ENCODE measurements around the gene SPEN.

GRCh38 chr1:15958793-15959192 is 111.3 kb downstream of the SPEN start:
- TF ChIP-seq CTCF (IDR thresholded peaks at IDR 0.05; ENCODE audit: low read length): no peak
- TF ChIP-seq EZH2 (optimal IDR thresholded peaks at IDR 0.05; ENCODE audit: low read depth, low read length): no peak
- no peak for TF ChIP-seq EZH2phosphoT487 (IDR thresholded peaks at IDR 0.05; ENCODE audit: low read length)

All from MM.1S (cell line).